DOHH2 (cell line): ENCODE data around the gene JUND.
A peak's percentile ranks its signal among the peaks of the same experiment; 100 is the strongest.

Experiments
- H3F3A ChIP-seq: fragments of 200-600 bp; sonication (generic), shearing (Covaris generic); 2 replicates; pipeline ENCODE4 v1.6.0; 2016; ENCODE audit warnings: antibody characterized with exemption, mild to moderate bottlenecking; ENCODE audit not compliant: control insufficient read depth, insufficient read depth
- H3K27ac ChIP-seq: fragments of 200-600 bp; sonication (generic); 2 replicates; pipeline ENCODE4 v1.5.1; 2014; ENCODE audit warnings: low read depth, mild to moderate bottlenecking, low read length, moderate library complexity
- H3K27me3 ChIP-seq: fragments of 200-600 bp; sonication (generic); 2 replicates; pipeline ENCODE4 v1.6.1; 2014; ENCODE audit warnings: mild to moderate bottlenecking, low read length, mixed read lengths; ENCODE audit not compliant: control insufficient read depth
- H3K36me3 ChIP-seq: fragments of 200-600 bp; sonication (generic); 2 replicates; pipeline ENCODE4 v1.6.1; 2014; ENCODE audit warnings: mild to moderate bottlenecking, low read length, moderate library complexity, mixed read lengths; ENCODE audit not compliant: control insufficient read depth
- H3K4me1 ChIP-seq: fragments of 200-600 bp; sonication (generic); 2 replicates; pipeline ENCODE4 v1.6.1; 2014; ENCODE audit warnings: mild to moderate bottlenecking, low read length, mixed read lengths; ENCODE audit not compliant: control insufficient read depth
- H3K4me2 ChIP-seq: fragments of 200-600 bp; sonication (generic); 2 replicates; pipeline ENCODE4 v1.6.0; 2014; ENCODE audit warnings: mild to moderate bottlenecking, low read length, moderate library complexity
- H3K4me3 ChIP-seq: fragments of 200-600 bp; sonication (generic); 2 replicates; pipeline ENCODE4 v1.5.1; 2014; ENCODE audit warnings: mild to moderate bottlenecking, low read length, mixed read lengths
- H3K79me2 ChIP-seq: fragments of 200-600 bp; sonication (generic); 2 replicates; pipeline ENCODE4 v1.6.1; 2014; ENCODE audit warnings: mild to moderate bottlenecking, low read length, mixed read lengths; ENCODE audit not compliant: control insufficient read depth
- H3K9me2 ChIP-seq: fragments of 200-600 bp; sonication (generic); replicated peaks from 2 replicates; pipeline ENCODE4 v1.6.1; 2014; ENCODE audit warnings: mild to moderate bottlenecking, low read length, mixed read lengths; ENCODE audit not compliant: control insufficient read depth
- H3K9me3 ChIP-seq: fragments of 200-600 bp; sonication (generic); 2 replicates; pipeline ENCODE4 v1.6.1; 2014; ENCODE audit warnings: antibody characterized with exemption, low read length, mixed read lengths; ENCODE audit not compliant: control insufficient read depth, insufficient read depth
- H4K20me1 ChIP-seq: fragments of 200-600 bp; sonication (generic); 2 replicates; pipeline ENCODE4 v1.6.0; 2014; ENCODE audit warnings: low read depth, mild to moderate bottlenecking, antibody characterized with exemption, low read length, moderate library complexity; ENCODE audit not compliant: control insufficient read depth, insufficient read depth
- CTCF ChIP-seq: fragments of 200-600 bp; sonication (generic); IDR thresholded peaks from one replicate; pipeline ENCODE4 v1.5.1; 2014; ENCODE audit warnings: antibody characterized with exemption, mild to moderate bottlenecking, low read depth, low read length; ENCODE audit not compliant: poor library complexity, severe bottlenecking
- EZH2phosphoT487 ChIP-seq: fragments of 200-600 bp; sonication (generic); IDR thresholded peaks from 2 replicates; pipeline ENCODE4 v1.6.1; 2017; ENCODE audit warnings: borderline replicate concordance, mild to moderate bottlenecking, antibody characterized with exemption, low read length, moderate library complexity, mixed read lengths

The JUND gene

GRCh38 chr19:18233224-18233825, 48.1 kb downstream of the JUND start:
- TF ChIP-seq CTCF (no peak), EZH2phosphoT487 (no peak)
- Histone ChIP-seq H3K27me3 (peaks cover 32% of the 10 kb centered on the region), H3K9me2 (no peaks in the 10 kb centered on the region), H3K79me2 (no peaks in the 10 kb centered on the region), H3K4me1 (peaks cover 35% of the 10 kb centered on the region), H4K20me1 (no peaks in the 10 kb centered on the region), H3K36me3 (no peaks in the 10 kb centered on the region), H3K4me3 (no peak overlapping the region), H3F3A (peaks cover 8% of the 10 kb centered on the region), H3K4me2 (no peak overlapping the region), H3K27ac (no peak overlapping the region), H3K9me3 (no peaks in the 10 kb centered on the region)

GRCh38 chr19:18232540-18233223, 48.7 kb downstream of the JUND start:
- TF ChIP-seq EZH2phosphoT487, result no peak
- TF ChIP-seq CTCF, result no peak
- H4K20me1 ChIP-seq, result no peaks in the 10 kb centered on the region
- H3K27ac ChIP-seq, result peak overlapping the region; percentile 35; the same call in 1 of the 2 replicates
- H3K27me3 ChIP-seq, result peaks cover 30% of the 10 kb centered on the region
- no peaks in the 10 kb centered on the region for H3K79me2 ChIP-seq
- peaks cover 41% of the 10 kb centered on the region for H3K4me1 ChIP-seq
- H3K4me2 ChIP-seq, result peak overlapping the region; percentile 74
- H3K9me2 ChIP-seq, result no peaks in the 10 kb centered on the region
- H3K9me3 ChIP-seq, result no peaks in the 10 kb centered on the region
- H3K36me3 ChIP-seq, result no peaks in the 10 kb centered on the region
- H3F3A ChIP-seq, result peaks cover 11% of the 10 kb centered on the region
- peak overlapping the region; percentile 47 for H3K4me3 ChIP-seq

GRCh38 chr19:18231775-18232174, 49.6 kb downstream of the JUND start:
- no peaks in the 10 kb centered on the region for H4K20me1 ChIP-seq
- H3K4me2 ChIP-seq, result peak overlapping the region; percentile 74
- peak overlapping the region; percentile 52 for H3K4me3 ChIP-seq
- H3K79me2 ChIP-seq, result no peaks in the 10 kb centered on the region
- H3K9me2 ChIP-seq, result no peaks in the 10 kb centered on the region
- peak overlapping the region; percentile 42 for H3K27ac ChIP-seq
- TF ChIP-seq EZH2phosphoT487 (no peak), CTCF (no peak)
- peaks cover 11% of the 10 kb centered on the region for H3F3A ChIP-seq
- H3K27me3 ChIP-seq, result peaks cover 30% of the 10 kb centered on the region
- H3K36me3 ChIP-seq, result no peaks in the 10 kb centered on the region
- no peaks in the 10 kb centered on the region for H3K9me3 ChIP-seq
- peaks cover 50% of the 10 kb centered on the region for H3K4me1 ChIP-seq
